ENCODE data around the gene EPS8. TPM values are rescaled to one million over a fixed set of nuclear protein-coding genes. Genes with fewer than 3 reads are reported as not detected.

EPS8 gene
- polyA plus RNA-seq, 1 of the 3 experiments (the other 2 are of a cell fraction): 19.8 TPM

DNA sequence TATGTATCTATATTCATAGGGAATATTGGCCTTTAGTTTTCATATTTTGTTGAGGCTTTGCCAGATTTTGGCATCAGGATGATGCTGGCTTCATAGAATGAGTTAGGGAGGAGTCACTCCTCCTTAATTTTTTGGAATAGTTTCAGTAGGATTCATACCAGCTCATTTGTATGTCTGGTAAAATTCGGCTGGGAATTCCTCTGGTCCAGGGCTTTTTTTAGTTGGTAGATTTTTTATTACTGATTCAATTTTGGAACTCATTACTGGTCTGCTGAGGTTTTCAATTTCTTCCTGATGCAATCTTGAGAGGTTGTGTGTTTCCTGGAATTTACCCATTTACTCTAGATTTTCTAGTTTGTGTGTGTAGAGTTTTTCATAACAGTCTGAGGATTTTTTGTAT is 175.2 kb downstream of the EPS8 start:
- Histone ChIP-seq H3K9me2 (no peaks in the 10 kb centered on the region), H3K4me1 (ENCODE audit: control insufficient read depth in 1 of 2, insufficient read depth in 2 of 2, low read depth in 1 of 2, low read length in 1 of 2) (no peaks in the 10 kb centered on the region), H3K36me3 (replicated peaks in 1 of 2; ENCODE audit: control insufficient read depth in 1 of 2, insufficient read depth in 2 of 2, low read length in 1 of 2) (peaks cover 0 to 21% of the 10 kb centered on the region in 2 experiments), H3K9ac (no peak overlapping the region), H3F3A (replicated peaks; ENCODE audit: insufficient read depth) (peaks cover 5% of the 10 kb centered on the region), H3K27ac (ENCODE audit: low read depth in 2 of 2, low read length in 1 of 2) (peak overlapping the region in 1 of 2 experiments; percentile 55; a peak in 2 of 4 replicates), H4K20me1 (ENCODE audit: insufficient read depth) (no peaks in the 10 kb centered on the region), H3K4me2 (no peak overlapping the region), H3K79me2 (ENCODE audit: insufficient read depth) (no peaks in the 10 kb centered on the region), H2AFZ (ENCODE audit: low read depth) (no peak overlapping the region), H3K27me3 (ENCODE audit: insufficient read depth) (no peaks in the 10 kb centered on the region), H3K4me3 (ENCODE audit: low read depth in 2 of 2, low read length in 1 of 2) (no peak overlapping the region), H3K9me3 (no peaks in the 10 kb centered on the region; the same call in 1 of the 2 replicates)
- DNase-seq: no peak
- CTCF ChIA-PET: no interaction called here
- TF ChIP-seq RCOR1 (IDR thresholded peaks at IDR 0.05; ENCODE audit: low read length) (no peak), TAF1 (IDR thresholded peaks at IDR 0.05; ENCODE audit: borderline replicate concordance, low read depth, low read length) (no peak), MXI1 (IDR thresholded peaks at IDR 0.05; ENCODE audit: low read depth, low read length) (no peak), RAD21 (IDR thresholded peaks at IDR 0.05; ENCODE audit: low read length) (no peak), RXRA (IDR thresholded peaks at IDR 0.05; ENCODE audit: borderline replicate concordance, low read depth) (no peak), MEF2A (IDR thresholded peaks at IDR 0.05; ENCODE audit: borderline replicate concordance, low read depth) (no peak), GABPA (IDR thresholded peaks at IDR 0.05; ENCODE audit: low read depth) (no peak), EZH2phosphoT487 (IDR thresholded peaks at IDR 0.05; ENCODE audit: borderline replicate concordance, low read depth) (no peak), NFIC (IDR thresholded peaks at IDR 0.05; ENCODE audit: borderline replicate concordance) (no peak), YY1 (IDR thresholded peaks at IDR 0.05; ENCODE audit: low read depth) (no peak), EP300 (IDR thresholded peaks at IDR 0.05; ENCODE audit: borderline replicate concordance in 1 of 2, low read depth in 1 of 2, low read length in 1 of 2) (no peak), GATA2 (CRISPR knock-in tag; IDR thresholded peaks at IDR 0.05) (no peak), NRF1 (IDR thresholded peaks at IDR 0.05; ENCODE audit: low read depth, low read length) (no peak), TEAD4 (IDR thresholded peaks at IDR 0.05; ENCODE audit: borderline replicate concordance, insufficient read depth) (no peak)
- TF ChIP-seq, protein P1, sequence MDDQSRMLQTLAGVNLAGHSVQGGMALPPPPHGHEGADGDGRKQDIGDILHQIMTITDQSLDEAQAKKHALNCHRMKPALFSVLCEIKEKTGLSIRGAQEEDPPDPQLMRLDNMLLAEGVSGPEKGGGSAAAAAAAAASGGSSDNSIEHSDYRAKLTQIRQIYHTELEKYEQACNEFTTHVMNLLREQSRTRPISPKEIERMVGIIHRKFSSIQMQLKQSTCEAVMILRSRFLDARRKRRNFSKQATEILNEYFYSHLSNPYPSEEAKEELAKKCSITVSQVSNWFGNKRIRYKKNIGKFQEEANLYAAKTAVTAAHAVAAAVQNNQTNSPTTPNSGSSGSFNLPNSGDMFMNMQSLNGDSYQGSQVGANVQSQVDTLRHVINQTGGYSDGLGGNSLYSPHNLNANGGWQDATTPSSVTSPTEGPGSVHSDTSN (IDR thresholded peaks at IDR 0.05): no peak
- TF ChIP-seq, protein P2, sequence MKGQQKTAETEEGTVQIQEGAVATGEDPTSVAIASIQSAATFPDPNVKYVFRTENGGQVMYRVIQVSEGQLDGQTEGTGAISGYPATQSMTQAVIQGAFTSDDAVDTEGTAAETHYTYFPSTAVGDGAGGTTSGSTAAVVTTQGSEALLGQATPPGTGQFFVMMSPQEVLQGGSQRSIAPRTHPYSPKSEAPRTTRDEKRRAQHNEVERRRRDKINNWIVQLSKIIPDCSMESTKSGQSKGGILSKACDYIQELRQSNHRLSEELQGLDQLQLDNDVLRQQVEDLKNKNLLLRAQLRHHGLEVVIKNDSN (IDR thresholded peaks at IDR 0.05; ENCODE audit: borderline replicate concordance, low read depth): no peak
- TF ChIP-seq, protein P3, sequence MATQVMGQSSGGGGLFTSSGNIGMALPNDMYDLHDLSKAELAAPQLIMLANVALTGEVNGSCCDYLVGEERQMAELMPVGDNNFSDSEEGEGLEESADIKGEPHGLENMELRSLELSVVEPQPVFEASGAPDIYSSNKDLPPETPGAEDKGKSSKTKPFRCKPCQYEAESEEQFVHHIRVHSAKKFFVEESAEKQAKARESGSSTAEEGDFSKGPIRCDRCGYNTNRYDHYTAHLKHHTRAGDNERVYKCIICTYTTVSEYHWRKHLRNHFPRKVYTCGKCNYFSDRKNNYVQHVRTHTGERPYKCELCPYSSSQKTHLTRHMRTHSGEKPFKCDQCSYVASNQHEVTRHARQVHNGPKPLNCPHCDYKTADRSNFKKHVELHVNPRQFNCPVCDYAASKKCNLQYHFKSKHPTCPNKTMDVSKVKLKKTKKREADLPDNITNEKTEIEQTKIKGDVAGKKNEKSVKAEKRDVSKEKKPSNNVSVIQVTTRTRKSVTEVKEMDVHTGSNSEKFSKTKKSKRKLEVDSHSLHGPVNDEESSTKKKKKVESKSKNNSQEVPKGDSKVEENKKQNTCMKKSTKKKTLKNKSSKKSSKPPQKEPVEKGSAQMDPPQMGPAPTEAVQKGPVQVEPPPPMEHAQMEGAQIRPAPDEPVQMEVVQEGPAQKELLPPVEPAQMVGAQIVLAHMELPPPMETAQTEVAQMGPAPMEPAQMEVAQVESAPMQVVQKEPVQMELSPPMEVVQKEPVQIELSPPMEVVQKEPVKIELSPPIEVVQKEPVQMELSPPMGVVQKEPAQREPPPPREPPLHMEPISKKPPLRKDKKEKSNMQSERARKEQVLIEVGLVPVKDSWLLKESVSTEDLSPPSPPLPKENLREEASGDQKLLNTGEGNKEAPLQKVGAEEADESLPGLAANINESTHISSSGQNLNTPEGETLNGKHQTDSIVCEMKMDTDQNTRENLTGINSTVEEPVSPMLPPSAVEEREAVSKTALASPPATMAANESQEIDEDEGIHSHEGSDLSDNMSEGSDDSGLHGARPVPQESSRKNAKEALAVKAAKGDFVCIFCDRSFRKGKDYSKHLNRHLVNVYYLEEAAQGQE (IDR thresholded peaks at IDR 0.05; ENCODE audit: low read depth, low read length): no peak
- TF ChIP-seq, protein P4, sequence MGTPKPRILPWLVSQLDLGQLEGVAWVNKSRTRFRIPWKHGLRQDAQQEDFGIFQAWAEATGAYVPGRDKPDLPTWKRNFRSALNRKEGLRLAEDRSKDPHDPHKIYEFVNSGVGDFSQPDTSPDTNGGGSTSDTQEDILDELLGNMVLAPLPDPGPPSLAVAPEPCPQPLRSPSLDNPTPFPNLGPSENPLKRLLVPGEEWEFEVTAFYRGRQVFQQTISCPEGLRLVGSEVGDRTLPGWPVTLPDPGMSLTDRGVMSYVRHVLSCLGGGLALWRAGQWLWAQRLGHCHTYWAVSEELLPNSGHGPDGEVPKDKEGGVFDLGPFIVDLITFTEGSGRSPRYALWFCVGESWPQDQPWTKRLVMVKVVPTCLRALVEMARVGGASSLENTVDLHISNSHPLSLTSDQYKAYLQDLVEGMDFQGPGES (IDR thresholded peaks at IDR 0.05; ENCODE audit: low read depth, low read length): no peak
- TF ChIP-seq, protein P5, sequence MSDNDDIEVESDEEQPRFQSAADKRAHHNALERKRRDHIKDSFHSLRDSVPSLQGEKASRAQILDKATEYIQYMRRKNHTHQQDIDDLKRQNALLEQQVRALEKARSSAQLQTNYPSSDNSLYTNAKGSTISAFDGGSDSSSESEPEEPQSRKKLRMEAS (IDR thresholded peaks at IDR 0.05; ENCODE audit: low read depth): no peak
- POLR2A ChIA-PET: no interaction called here
- 12% methylated on average over 1 of the region's 1 CpG for WGBS (ENCODE audit: low lambda C conversion rate)

Measured in SK-N-SH (cell line).